Endothelial cell (in vitro differentiated cells): ENCODE results near the gene CD53. TPM values are rescaled to one million over a fixed set of nuclear protein-coding genes. Genes with fewer than 3 reads are reported as not detected.
"Not testable (repeated sequence)": the region's sequence is repeated elsewhere in the genome, so short reads cannot be mapped to it uniquely, and the experiment has no call there.

Source experiments
- DNase-seq: peaks from one replicate; pipeline ENCODE4 v3.0.0; 2021; ENCODE audit warnings: low spot score
- H3K27ac Mint-ChIP-seq: one replicate; pipeline ENCODE4 v1.8.0; 2021; ENCODE audit warnings: mixed read lengths, inconsistent platforms; ENCODE audit not compliant: unreplicated experiment
- H3K27me3 Mint-ChIP-seq: one replicate; pipeline ENCODE4 v1.8.0; 2021; ENCODE audit warnings: mild to moderate bottlenecking, moderate library complexity, mixed read lengths, inconsistent platforms; ENCODE audit not compliant: unreplicated experiment
- H3K36me3 Mint-ChIP-seq: one replicate; pipeline ENCODE4 v1.8.0; 2021; ENCODE audit warnings: mild to moderate bottlenecking, low read depth, mixed read lengths, inconsistent platforms; ENCODE audit not compliant: unreplicated experiment
- H3K4me1 Mint-ChIP-seq: one replicate; pipeline ENCODE4 v1.8.0; 2021; ENCODE audit warnings: mild to moderate bottlenecking, mixed read lengths, inconsistent platforms; ENCODE audit not compliant: unreplicated experiment
- H3K4me3 Mint-ChIP-seq: one replicate; pipeline ENCODE4 v1.8.0; 2021; ENCODE audit warnings: mild to moderate bottlenecking, mixed read lengths, inconsistent platforms; ENCODE audit not compliant: unreplicated experiment
- H3K9me3 Mint-ChIP-seq: one replicate; pipeline ENCODE4 v1.8.0; 2021; ENCODE audit warnings: mixed read lengths, inconsistent platforms; ENCODE audit not compliant: unreplicated experiment
- CTCF ChIP-seq: fragments of 200-600 bp; sonication (generic); IDR thresholded peaks from one replicate; pipeline ENCODE4 v1.5.0; 2021; ENCODE audit warnings: antibody characterized with exemption; ENCODE audit not compliant: unreplicated experiment
- total RNA-seq: library from RNA; stranded (reverse); fragmentation: NEBNext Ultra II Directional; extraction: Animal tissue kit (Norgen Biotek cat#: 25700); gene quantifications from one replicate; pipeline ENCODE4 v1.2.1, GENCODE V29; 2021; ENCODE audit not compliant: unreplicated experiment

Gene CD53
- total RNA-seq, 1 donor from 2014 or later = 20.6 TPM

- no peak for DNase-seq
- Mint-ChIP-seq H3K4me3 (no peak overlapping the region), H3K9me3 (no peaks in the 10 kb centered on the region), H3K36me3 (no peaks in the 10 kb centered on the region), H3K27ac (no peak overlapping the region), H3K4me1 (no peaks in the 10 kb centered on the region), H3K27me3 (peaks cover 1% of the 10 kb centered on the region)
- TF ChIP-seq CTCF = no peak
These were observed 13.9 kb upstream of the CD53 start for GRCh38 chr1:110859062-110859461.

- Mint-ChIP-seq H3K4me1 (no peaks in the 10 kb centered on the region), H3K27ac (no peak overlapping the region), H3K36me3 (no peaks in the 10 kb centered on the region), H3K27me3 (no peaks in the 10 kb centered on the region), H3K9me3 (no peaks in the 10 kb centered on the region), H3K4me3 (no peak overlapping the region)
- DNase-seq = no peak
- no peak for TF ChIP-seq CTCF
These were observed 12.8 kb upstream of the CD53 start for GRCh38 chr1:110860174-110860573.

- not testable (repeated sequence) for H3K27me3 Mint-ChIP-seq, H3K9me3 Mint-ChIP-seq, DNase-seq, H3K4me3 Mint-ChIP-seq, H3K36me3 Mint-ChIP-seq, H3K4me1 Mint-ChIP-seq, H3K27ac Mint-ChIP-seq
These were observed 12.3 kb upstream of the CD53 start for GRCh38 chr1:110860620-110861019.

- not testable (repeated sequence) for H3K9me3 Mint-ChIP-seq, DNase-seq, H3K4me1 Mint-ChIP-seq, H3K27me3 Mint-ChIP-seq, H3K27ac Mint-ChIP-seq, H3K36me3 Mint-ChIP-seq, H3K4me3 Mint-ChIP-seq
These were observed 11.0 kb upstream of the CD53 start for GRCh38 chr1:110861942-110862341.

DNA sequence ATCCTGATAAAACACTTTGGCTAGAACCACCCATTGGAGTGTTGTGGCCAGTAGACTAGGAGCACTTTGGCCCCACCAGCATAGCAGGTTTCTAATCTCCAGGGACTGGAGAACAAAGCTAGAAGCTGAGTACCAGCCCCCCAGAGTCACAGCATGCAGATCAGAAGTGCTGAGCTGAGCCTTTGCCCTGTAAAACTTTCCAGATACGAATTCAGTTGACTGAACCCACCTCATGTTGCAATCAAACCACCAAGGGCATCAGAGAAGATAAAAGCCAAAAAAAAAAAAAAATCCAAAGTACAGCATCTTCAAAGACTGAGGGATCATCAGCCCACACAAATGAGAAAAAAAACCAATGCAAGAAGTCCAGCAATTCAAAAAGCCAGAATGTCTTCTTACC lies 8.7 kb upstream of the CD53 start:
- no peaks in the 10 kb centered on the region for H3K4me1 Mint-ChIP-seq
- H3K9me3 Mint-ChIP-seq = no peaks in the 10 kb centered on the region
- TF ChIP-seq CTCF = no peak
- no peaks in the 10 kb centered on the region for H3K36me3 Mint-ChIP-seq
- H3K4me3 Mint-ChIP-seq = no peak overlapping the region
- H3K27ac Mint-ChIP-seq = no peak overlapping the region
- no peaks in the 10 kb centered on the region for H3K27me3 Mint-ChIP-seq
- no peak for DNase-seq

GRCh38 chr1:110870721-110871388 lies 2.1 kb upstream of the CD53 start:
- TF ChIP-seq CTCF = no peak
- Mint-ChIP-seq H3K36me3 (no peaks in the 10 kb centered on the region), H3K9me3 (no peaks in the 10 kb centered on the region), H3K4me3 (no peak overlapping the region), H3K27ac (no peak overlapping the region), H3K4me1 (peaks cover 28% of the 10 kb centered on the region), H3K27me3 (no peaks in the 10 kb centered on the region)
- no peak for DNase-seq
